Esophagus squamous epithelium (tissue), 4 donors: ENCODE data around the gene NRXN2.

Experiments used
- POLR2A ChIP-seq, 4 donors: fragments of 450-650 bp; IDR thresholded peaks; one replicate each; pipeline ENCODE4 v1.6.1; 2017; ENCODE audit warnings: antibody characterized with exemption in 4 of 4, mild to moderate bottlenecking in 4 of 4, moderate library complexity in 3 of 4
- TF ChIP-seq, protein P1 (sequence below), 6 experiments: fragments of 450-650 bp in 4 of 6; fragments of 200-600 bp in 2 of 6; sonication (generic) in 2 of 6; IDR thresholded peaks; one replicate each; pipeline ENCODE4 v1.5.1; 2016 to 2019; ENCODE audit warnings: antibody characterized with exemption in 6 of 6, mild to moderate bottlenecking in 4 of 6, moderate library complexity in 4 of 6

DNA sequence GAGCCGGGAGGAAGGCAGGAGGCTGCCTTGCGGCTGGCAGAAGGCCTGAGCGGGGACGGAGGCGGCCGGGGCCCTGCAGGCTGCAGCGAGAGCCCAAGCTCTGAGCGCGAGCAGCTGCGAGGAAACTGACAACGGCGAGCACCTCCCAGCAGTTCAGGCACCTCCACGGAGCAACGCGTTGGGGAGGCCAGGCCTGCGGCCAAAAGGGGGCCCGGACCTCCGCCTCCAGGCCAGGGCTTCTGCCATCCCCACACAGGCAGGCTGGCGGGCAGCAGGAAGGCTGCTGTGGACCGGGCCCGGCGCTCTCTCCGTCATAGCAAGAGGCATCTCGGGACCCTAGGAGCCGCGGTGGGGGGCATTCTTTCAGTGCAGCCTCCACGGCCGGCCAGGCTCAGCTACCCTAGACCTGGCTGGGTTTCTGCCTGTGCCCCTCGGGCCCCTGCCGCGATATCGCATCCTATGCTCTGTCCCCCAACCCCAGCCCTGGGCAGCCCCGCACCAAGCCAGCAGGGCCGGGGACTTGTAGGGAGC, 154.9 kb downstream of the NRXN2 start:
- TF ChIP-seq, protein P1, sequence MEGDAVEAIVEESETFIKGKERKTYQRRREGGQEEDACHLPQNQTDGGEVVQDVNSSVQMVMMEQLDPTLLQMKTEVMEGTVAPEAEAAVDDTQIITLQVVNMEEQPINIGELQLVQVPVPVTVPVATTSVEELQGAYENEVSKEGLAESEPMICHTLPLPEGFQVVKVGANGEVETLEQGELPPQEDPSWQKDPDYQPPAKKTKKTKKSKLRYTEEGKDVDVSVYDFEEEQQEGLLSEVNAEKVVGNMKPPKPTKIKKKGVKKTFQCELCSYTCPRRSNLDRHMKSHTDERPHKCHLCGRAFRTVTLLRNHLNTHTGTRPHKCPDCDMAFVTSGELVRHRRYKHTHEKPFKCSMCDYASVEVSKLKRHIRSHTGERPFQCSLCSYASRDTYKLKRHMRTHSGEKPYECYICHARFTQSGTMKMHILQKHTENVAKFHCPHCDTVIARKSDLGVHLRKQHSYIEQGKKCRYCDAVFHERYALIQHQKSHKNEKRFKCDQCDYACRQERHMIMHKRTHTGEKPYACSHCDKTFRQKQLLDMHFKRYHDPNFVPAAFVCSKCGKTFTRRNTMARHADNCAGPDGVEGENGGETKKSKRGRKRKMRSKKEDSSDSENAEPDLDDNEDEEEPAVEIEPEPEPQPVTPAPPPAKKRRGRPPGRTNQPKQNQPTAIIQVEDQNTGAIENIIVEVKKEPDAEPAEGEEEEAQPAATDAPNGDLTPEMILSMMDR (IDR thresholded peaks at IDR 0.05), result no peak
- no peak for TF ChIP-seq POLR2A (IDR thresholded peaks at IDR 0.05)
